Activated CD8-positive, alpha-beta memory T cell treated with anti-CD3 and anti-CD28 coated beads for 48 hours (primary cell): Measurements from ENCODE around the gene MATN1.

Source experiments
- DNase-seq, 3 experiments: peaks; one replicate each; pipeline ENCODE4 v3.0.0-alpha.2; 2020; ENCODE audit warnings: low read depth in 2 of 3, low spot score in 2 of 3

The MATN1 gene

GRCh38 chr1:30758121-30758688 lies 34.8 kb upstream of the MATN1 start:
- DNase-seq, result no peak

GRCh38 chr1:30757352-30758120 lies 34.2 kb upstream of the MATN1 start, which contains the start of gene LAPTM5:
LAPTM5 (minus strand) TSS chr1:30757774; CDS start chr1:30757745, 29 bp downstream.
- no peak for DNase-seq

GRCh38 chr1:30756545-30757351 lies 33.4 kb upstream of the MATN1 start:
- DNase-seq, result no peak

- no peak for DNase-seq
Observed at GRCh38 chr1:30756206-30756544, 32.8 kb upstream of the MATN1 start.

GRCh38 chr1:30755746-30756145 lies 32.4 kb upstream of the MATN1 start:
- no peak for DNase-seq

GRCh38 chr1:30755334-30755733 lies 31.9 kb upstream of the MATN1 start:
- no peak for DNase-seq

- no peak for DNase-seq
Observed at GRCh38 chr1:30754684-30755171, 31.3 kb upstream of the MATN1 start.

GRCh38 chr1:30753660-30754123 lies 30.3 kb upstream of the MATN1 start:
- DNase-seq, result no peak

- no peak for DNase-seq
Observed at GRCh38 chr1:30753118-30753517, 29.7 kb upstream of the MATN1 start.

- DNase-seq, result no peak
Observed at GRCh38 chr1:30752651-30752908, 29.2 kb upstream of the MATN1 start.

- no peak for DNase-seq
Observed at GRCh38 chr1:30751830-30752650, 28.7 kb upstream of the MATN1 start.

GRCh38 chr1:30750731-30751291 lies 27.4 kb upstream of the MATN1 start:
- DNase-seq, result no peak

GRCh38 chr1:30749691-30750583 lies 26.6 kb upstream of the MATN1 start:
- no peak for DNase-seq

GRCh38 chr1:30748699-30749401 lies 25.5 kb upstream of the MATN1 start:
- DNase-seq, result no peak

- no peak for DNase-seq
Observed at GRCh38 chr1:30748098-30748698, 24.8 kb upstream of the MATN1 start.

GRCh38 chr1:30747033-30748008 lies 23.9 kb upstream of the MATN1 start:
- no peak for DNase-seq

- DNase-seq, result no peak
Observed at GRCh38 chr1:30746212-30747032, 23.0 kb upstream of the MATN1 start.
